T-helper 2 cell treated with Interferon-gamma antibody and Interleukin-4, amounts not matched to agents 5 μg/mL and 100 μg/mL, for 36 hours (primary cell): ENCODE measurements around the gene CD226.
"Not testable (repeated sequence)": the region's sequence is repeated elsewhere in the genome, so short reads cannot be mapped to it uniquely, and the experiment has no call there.

Experiments used
- DNase-seq: peaks from one replicate; pipeline ENCODE4 v3.0.0; 2021; ENCODE audit warnings: low spot score
- H3K27ac Mint-ChIP-seq: one replicate; pipeline ENCODE4 v1.8.0; 2021; ENCODE audit warnings: mild to moderate bottlenecking, mixed read lengths
- H3K27me3 Mint-ChIP-seq: one replicate; pipeline ENCODE4 v1.8.0; 2021; ENCODE audit warnings: low read depth, mixed read lengths
- H3K36me3 Mint-ChIP-seq: one replicate; pipeline ENCODE4 v1.8.0; 2021; ENCODE audit warnings: low read depth, mixed read lengths
- H3K4me1 Mint-ChIP-seq: one replicate; pipeline ENCODE4 v1.8.0; 2021; ENCODE audit warnings: low read depth, mixed read lengths
- H3K4me3 Mint-ChIP-seq: one replicate; pipeline ENCODE4 v1.8.0; 2022; ENCODE audit warnings: mild to moderate bottlenecking, moderate library complexity, mixed read lengths
- H3K9me3 Mint-ChIP-seq: one replicate; pipeline ENCODE4 v1.8.0; 2021; ENCODE audit warnings: mixed read lengths

Gene CD226

GRCh38 chr18:69882965-69883668 is 64.6 kb downstream of the CD226 start:
- DNase-seq: no peak
- H3K4me3 Mint-ChIP-seq: no peak overlapping the region
- H3K4me1 Mint-ChIP-seq: peaks cover 47% of the 10 kb centered on the region
- H3K27me3 Mint-ChIP-seq: no peaks in the 10 kb centered on the region
- H3K36me3 Mint-ChIP-seq: peaks cover 52% of the 10 kb centered on the region
- no peak overlapping the region for H3K27ac Mint-ChIP-seq
- H3K9me3 Mint-ChIP-seq: peaks cover 15% of the 10 kb centered on the region

DNA sequence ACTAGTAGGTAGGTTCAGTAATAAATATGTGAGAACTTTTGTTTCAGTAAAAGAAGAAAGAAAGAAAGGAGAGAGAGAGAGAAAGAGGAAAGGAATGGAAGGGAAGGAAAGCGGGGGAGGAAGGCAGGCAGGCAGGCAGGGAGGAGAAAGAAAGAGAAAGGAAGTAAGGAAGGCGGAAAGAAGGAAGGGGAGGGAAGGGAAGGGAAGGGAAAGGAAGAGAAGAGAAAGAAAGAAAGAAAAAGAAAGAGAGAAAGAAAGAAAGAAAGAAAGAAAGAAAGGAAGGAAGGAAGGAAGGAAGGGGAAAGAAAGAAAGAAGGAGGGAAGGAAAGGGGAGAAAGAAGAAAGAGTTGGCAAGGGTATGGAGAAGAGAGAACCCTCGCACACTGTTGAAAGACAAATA is 67.6 kb downstream of the CD226 start:
- Mint-ChIP-seq H3K9me3 (peaks cover 15% of the 10 kb centered on the region), H3K4me3 (no peak overlapping the region), H3K27ac (no peak overlapping the region), H3K4me1 (peaks cover 26% of the 10 kb centered on the region), H3K27me3 (no peaks in the 10 kb centered on the region), H3K36me3 (peaks cover 53% of the 10 kb centered on the region)
- no peak for DNase-seq

GRCh38 chr18:69879051-69879450 is 68.6 kb downstream of the CD226 start:
- Mint-ChIP-seq H3K4me1 (peaks cover 24% of the 10 kb centered on the region), H3K9me3 (peaks cover 15% of the 10 kb centered on the region), H3K36me3 (peaks cover 54% of the 10 kb centered on the region)
- not testable (repeated sequence) for DNase-seq, H3K27ac Mint-ChIP-seq, H3K4me3 Mint-ChIP-seq, H3K27me3 Mint-ChIP-seq

DNA sequence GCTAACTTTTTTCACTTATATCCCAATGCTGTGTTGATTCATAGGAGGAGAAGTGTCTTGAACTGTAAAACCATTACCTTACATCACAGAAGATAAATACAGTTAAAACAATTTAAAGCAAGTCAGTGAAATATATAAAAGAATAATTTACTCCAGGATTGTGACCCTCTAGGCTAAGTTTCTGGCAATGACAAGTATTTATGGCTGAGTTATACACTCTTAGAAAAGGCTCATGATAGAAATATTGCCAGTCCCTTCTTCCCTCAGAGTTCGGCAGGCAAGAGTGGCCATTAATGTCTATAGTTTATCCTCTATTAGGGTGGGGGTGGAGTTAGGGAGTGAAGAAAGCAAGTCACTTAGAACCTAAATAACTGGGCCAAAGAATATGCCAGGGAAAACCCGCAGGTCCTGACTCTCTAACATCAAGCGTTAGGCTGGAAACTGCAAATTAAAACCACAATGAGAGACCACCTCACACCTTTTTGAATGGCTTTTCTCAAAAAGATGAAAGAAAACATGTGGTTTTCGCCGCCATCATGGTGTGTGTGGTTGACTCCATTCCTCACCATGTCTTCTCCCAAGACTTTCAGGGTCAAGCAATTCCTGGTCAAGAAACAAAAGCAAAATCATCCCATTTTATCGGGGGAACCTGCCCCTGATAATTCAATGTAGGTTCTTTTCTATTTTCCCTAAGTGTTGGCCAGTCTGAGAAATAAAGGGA is 69.3 kb downstream of the CD226 start:
- Mint-ChIP-seq H3K9me3 (peaks cover 15% of the 10 kb centered on the region), H3K27me3 (no peaks in the 10 kb centered on the region), H3K27ac (no peak overlapping the region), H3K36me3 (peaks cover 54% of the 10 kb centered on the region), H3K4me3 (no peak overlapping the region), H3K4me1 (peaks cover 19% of the 10 kb centered on the region)
- DNase-seq: no peak

DNA sequence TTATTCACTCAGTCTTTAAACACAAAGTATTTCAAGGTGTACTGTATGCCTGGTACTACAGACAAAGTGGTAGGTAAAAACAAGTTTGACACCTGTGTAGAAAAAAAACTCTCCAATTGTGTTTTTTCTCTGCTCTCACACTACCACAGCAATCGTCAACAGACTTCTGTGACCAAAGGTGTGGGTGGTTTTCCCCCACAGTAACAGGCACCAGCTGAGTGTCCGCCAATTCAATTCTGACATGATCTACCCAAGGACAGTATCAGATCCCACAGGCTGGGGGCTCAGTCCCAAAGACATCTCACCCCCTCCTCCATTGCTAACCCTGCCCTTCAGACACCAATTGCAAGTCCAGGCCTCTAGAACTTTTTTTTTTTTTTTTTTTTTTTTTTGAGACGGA is 71.2 kb downstream of the CD226 start:
- H3K4me1 Mint-ChIP-seq: peaks cover 16% of the 10 kb centered on the region
- no peak overlapping the region for H3K27ac Mint-ChIP-seq
- peaks cover 15% of the 10 kb centered on the region for H3K9me3 Mint-ChIP-seq
- no peak overlapping the region for H3K4me3 Mint-ChIP-seq
- H3K36me3 Mint-ChIP-seq: peaks cover 58% of the 10 kb centered on the region
- no peaks in the 10 kb centered on the region for H3K27me3 Mint-ChIP-seq
- DNase-seq: no peak

DNA sequence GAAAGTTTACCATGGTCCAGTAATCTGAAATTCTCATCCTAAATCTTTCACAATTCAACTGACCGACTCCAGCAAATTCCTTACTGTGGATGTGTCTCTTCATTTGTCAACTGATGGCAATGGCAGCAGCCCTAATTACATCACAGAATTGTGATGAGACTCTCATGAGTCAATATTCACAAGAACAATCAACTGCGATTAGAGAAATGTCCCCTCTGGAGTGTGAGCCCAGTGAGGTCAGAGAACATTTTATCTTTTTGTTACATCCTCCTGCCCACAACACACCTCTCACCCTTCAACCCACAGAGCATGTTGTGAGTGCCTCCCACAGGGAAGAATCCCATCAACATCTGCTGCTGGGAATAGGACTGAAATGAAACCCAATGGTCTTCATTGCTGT is 73.6 kb downstream of the CD226 start:
- no peak overlapping the region for H3K4me3 Mint-ChIP-seq
- peaks cover 10% of the 10 kb centered on the region for H3K4me1 Mint-ChIP-seq
- H3K36me3 Mint-ChIP-seq: peaks cover 51% of the 10 kb centered on the region
- peaks cover 4% of the 10 kb centered on the region for H3K9me3 Mint-ChIP-seq
- no peak overlapping the region for H3K27ac Mint-ChIP-seq
- DNase-seq: no peak
- H3K27me3 Mint-ChIP-seq: no peaks in the 10 kb centered on the region

DNA sequence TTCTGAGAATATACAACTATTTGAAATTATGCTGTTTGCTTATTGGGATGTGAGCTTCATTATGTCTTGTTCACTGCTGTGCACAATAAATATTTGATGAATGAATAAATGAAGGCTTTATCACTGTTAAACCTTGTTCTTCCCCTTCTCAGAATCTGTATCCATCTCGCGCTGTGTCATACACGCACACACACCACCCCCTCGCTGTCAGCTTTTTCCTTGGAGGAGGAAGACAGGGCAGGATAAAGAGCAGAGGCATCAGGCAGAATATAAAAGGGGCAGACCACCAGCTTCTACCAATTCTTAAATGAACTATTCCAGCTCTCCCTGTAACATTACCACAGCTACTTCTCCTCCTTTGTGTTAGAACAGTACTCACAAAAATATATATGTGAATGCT is 75.0 kb downstream of the CD226 start:
- Mint-ChIP-seq H3K4me1 (peaks cover 10% of the 10 kb centered on the region), H3K4me3 (no peak overlapping the region), H3K27ac (no peak overlapping the region), H3K36me3 (peaks cover 43% of the 10 kb centered on the region), H3K27me3 (no peaks in the 10 kb centered on the region), H3K9me3 (no peaks in the 10 kb centered on the region)
- no peak for DNase-seq

- no peaks in the 10 kb centered on the region for H3K27me3 Mint-ChIP-seq
- no peak for DNase-seq
- H3K27ac Mint-ChIP-seq: no peak overlapping the region
- peaks cover 41% of the 10 kb centered on the region for H3K36me3 Mint-ChIP-seq
- no peak overlapping the region for H3K4me3 Mint-ChIP-seq
- H3K9me3 Mint-ChIP-seq: no peaks in the 10 kb centered on the region
- H3K4me1 Mint-ChIP-seq: peaks cover 10% of the 10 kb centered on the region
Observed at GRCh38 chr18:69871363-69871762, 76.3 kb downstream of the CD226 start.

- peaks cover 41% of the 10 kb centered on the region for H3K36me3 Mint-ChIP-seq
- peaks cover 10% of the 10 kb centered on the region for H3K4me1 Mint-ChIP-seq
- no peaks in the 10 kb centered on the region for H3K9me3 Mint-ChIP-seq
- no peak overlapping the region for H3K4me3 Mint-ChIP-seq
- no peak for DNase-seq
- no peaks in the 10 kb centered on the region for H3K27me3 Mint-ChIP-seq
- H3K27ac Mint-ChIP-seq: no peak overlapping the region
Observed at GRCh38 chr18:69870736-69871135, 76.9 kb downstream of the CD226 start.

DNA sequence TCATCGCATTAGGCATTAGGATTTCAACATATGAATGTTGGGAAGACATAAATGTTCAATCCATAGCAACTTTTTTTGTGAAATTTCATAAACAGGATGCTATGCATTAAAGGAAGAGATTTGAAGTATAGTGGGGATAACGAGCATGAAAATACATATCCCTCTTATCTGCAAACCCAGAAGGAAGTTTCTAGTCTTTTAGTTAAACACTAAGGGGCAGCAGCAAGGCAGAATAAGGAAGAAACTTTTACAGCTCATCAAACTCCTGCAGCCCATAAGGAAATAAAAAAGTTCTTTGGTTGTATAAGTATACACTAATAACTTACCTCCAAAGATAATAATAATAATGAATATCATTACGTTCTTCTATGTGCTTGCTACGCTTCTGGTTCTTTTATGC is 81.5 kb downstream of the CD226 start:
- Mint-ChIP-seq H3K4me3 (no peak overlapping the region), H3K27me3 (no peaks in the 10 kb centered on the region), H3K4me1 (peaks cover under 1% of the 10 kb centered on the region), H3K36me3 (peaks cover 50% of the 10 kb centered on the region), H3K9me3 (no peaks in the 10 kb centered on the region), H3K27ac (no peak overlapping the region)
- no peak for DNase-seq

- Mint-ChIP-seq H3K27ac (no peak overlapping the region), H3K4me1 (no peaks in the 10 kb centered on the region), H3K36me3 (peaks cover 50% of the 10 kb centered on the region), H3K27me3 (no peaks in the 10 kb centered on the region), H3K4me3 (no peak overlapping the region), H3K9me3 (no peaks in the 10 kb centered on the region)
- DNase-seq: no peak
Observed at GRCh38 chr18:69865776-69866175, 81.9 kb downstream of the CD226 start.

- H3K9me3 Mint-ChIP-seq, H3K4me3 Mint-ChIP-seq, DNase-seq, H3K27me3 Mint-ChIP-seq, H3K27ac Mint-ChIP-seq, H3K4me1 Mint-ChIP-seq: not testable (repeated sequence)
- peaks cover 49% of the 10 kb centered on the region for H3K36me3 Mint-ChIP-seq
Observed at GRCh38 chr18:69864802-69865201, 82.9 kb downstream of the CD226 start.

- Mint-ChIP-seq H3K4me1 (no peaks in the 10 kb centered on the region), H3K9me3 (no peaks in the 10 kb centered on the region), H3K36me3 (peaks cover 34% of the 10 kb centered on the region), H3K27ac (no peak overlapping the region), H3K4me3 (no peak overlapping the region), H3K27me3 (no peaks in the 10 kb centered on the region)
- DNase-seq: no peak
Observed at GRCh38 chr18:69858897-69859296, 88.8 kb downstream of the CD226 start.

GRCh38 chr18:69854455-69854854 is 93.2 kb downstream of the CD226 start:
- no peak overlapping the region for H3K4me3 Mint-ChIP-seq
- no peak overlapping the region for H3K27ac Mint-ChIP-seq
- peaks cover 23% of the 10 kb centered on the region for H3K36me3 Mint-ChIP-seq
- no peaks in the 10 kb centered on the region for H3K4me1 Mint-ChIP-seq
- no peak for DNase-seq
- no peaks in the 10 kb centered on the region for H3K27me3 Mint-ChIP-seq
- H3K9me3 Mint-ChIP-seq: no peaks in the 10 kb centered on the region
